Thyroid gland (tissue), 4 donors: ENCODE data around the gene PDXK.

ENCODE experiments used
- CTCF ChIP-seq, 6 experiments: fragments of 200-600 bp in 3 of 6; fragments of 450-650 bp in 3 of 6; sonication (generic) in 3 of 6; IDR thresholded peaks; one replicate each; pipeline ENCODE4 v1.5.1; 2016 to 2019; ENCODE audit warnings: antibody characterized with exemption in 6 of 6, mild to moderate bottlenecking in 2 of 6, inconsistent platforms in 1 of 6, moderate library complexity in 1 of 6
- POLR2A ChIP-seq, 2 donors: fragments of 450-650 bp; IDR thresholded peaks; one replicate each; pipeline ENCODE4 v1.6.1; 2017; ENCODE audit warnings: antibody characterized with exemption in 2 of 2, mild to moderate bottlenecking in 2 of 2, moderate library complexity in 1 of 2

DNA sequence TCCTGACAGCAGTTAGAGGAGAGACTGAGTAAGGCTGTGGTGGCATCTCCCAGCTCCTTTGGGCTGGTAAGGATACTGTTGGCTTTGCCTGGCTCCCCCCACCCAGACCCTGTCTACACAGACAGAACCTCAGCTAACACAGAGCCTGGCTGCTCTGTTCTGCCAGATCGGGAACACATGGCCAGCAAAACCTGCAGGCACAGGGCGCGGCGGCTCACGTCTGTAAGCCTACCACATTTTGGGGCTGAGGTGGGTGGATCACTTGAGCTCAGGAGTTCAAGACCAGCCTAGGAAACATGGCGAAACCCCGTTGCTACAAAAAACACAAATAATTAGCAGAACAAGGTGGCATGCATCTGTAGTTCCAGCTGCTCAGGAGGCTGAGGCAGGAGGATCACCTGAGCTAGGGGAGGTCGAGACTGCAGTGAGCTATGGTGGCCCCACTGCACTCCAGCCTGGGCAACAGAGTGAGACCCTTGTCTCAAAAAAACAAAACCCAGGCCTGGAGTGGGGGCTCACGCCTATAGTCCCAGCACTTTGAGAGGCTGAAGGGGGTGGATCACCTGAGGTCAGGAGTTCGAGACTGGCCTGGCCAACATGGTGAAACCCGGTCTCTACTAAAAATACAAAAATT, 50.5 kb downstream of the PDXK start:
- TF ChIP-seq CTCF (IDR thresholded peaks at IDR 0.05): no peak
- TF ChIP-seq POLR2A (IDR thresholded peaks at IDR 0.05): no peak
